ENCODE measurements around the gene GTF3C5. TPM values are rescaled to one million over a fixed set of nuclear protein-coding genes. Genes with fewer than 3 reads are reported as not detected.

GTF3C5 gene
- total RNA-seq, 1 experiment from 2014 or later = 104 TPM

DNA sequence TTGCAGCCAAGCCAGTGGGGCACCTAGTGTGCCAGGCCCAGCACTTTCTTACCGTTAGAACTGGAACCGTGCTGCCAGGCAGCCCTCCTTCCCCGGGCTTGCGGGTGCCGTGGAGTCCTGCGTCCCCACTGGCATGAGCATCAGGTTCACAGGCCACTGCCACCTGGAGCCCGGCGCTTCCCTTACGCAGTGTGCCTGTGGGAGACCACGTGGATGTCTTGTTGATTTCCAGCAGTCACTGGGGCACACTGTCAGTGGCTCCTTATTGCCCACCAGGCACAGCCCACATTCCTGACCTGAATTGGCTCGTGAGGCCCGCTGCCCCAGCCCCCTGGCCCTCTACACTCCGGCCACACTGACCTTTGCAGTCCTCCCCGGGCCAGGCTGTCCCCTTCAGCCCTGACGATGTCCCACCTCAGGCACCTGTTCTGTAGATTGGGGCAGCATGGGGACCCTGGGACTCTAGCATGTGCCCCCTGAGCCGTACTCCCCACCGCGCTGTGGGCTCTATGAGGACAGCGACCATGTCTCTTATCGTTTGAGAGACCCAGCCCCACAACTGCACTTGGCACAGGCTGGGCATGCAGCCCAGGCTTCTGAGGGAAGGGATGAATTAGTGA lies 20.6 kb downstream of the GTF3C5 start:
- ChIA-PET CTCF (interaction anchor here (0.6 kb wide), 1 partner anchor 92 kb away, joined by 3 read pairs; no protein-coding TSS in a partner anchor), POLR2A (no interaction called here)
- Mint-ChIP-seq H3K9me3 (no peaks in the 10 kb centered on the region), H3K36me3 (peaks cover 60% of the 10 kb centered on the region), H3K27ac (no peak overlapping the region), H3K4me1 (no peaks in the 10 kb centered on the region), H3K4me3 (no peak overlapping the region), H3K27me3 (ENCODE audit: low read depth) (no peaks in the 10 kb centered on the region)
- TF ChIP-seq, protein P1, sequence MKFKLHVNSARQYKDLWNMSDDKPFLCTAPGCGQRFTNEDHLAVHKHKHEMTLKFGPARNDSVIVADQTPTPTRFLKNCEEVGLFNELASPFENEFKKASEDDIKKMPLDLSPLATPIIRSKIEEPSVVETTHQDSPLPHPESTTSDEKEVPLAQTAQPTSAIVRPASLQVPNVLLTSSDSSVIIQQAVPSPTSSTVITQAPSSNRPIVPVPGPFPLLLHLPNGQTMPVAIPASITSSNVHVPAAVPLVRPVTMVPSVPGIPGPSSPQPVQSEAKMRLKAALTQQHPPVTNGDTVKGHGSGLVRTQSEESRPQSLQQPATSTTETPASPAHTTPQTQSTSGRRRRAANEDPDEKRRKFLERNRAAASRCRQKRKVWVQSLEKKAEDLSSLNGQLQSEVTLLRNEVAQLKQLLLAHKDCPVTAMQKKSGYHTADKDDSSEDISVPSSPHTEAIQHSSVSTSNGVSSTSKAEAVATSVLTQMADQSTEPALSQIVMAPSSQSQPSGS (CRISPR knock-in tag; IDR thresholded peaks at IDR 0.05; ENCODE audit: borderline replicate concordance, low read depth) = no peak
- ATAC-seq = no peak
- no peak for DNase-seq (ENCODE audit: low spot score)

- H3K4me1 Mint-ChIP-seq = no peaks in the 10 kb centered on the region
- H3K4me3 Mint-ChIP-seq = no peak overlapping the region
- no peaks in the 10 kb centered on the region for H3K27me3 Mint-ChIP-seq (ENCODE audit: low read depth)
- TF ChIP-seq ATF6 (CRISPR knock-in tag; IDR thresholded peaks at IDR 0.05) (no peak), OVOL2 (CRISPR knock-in tag; IDR thresholded peaks at IDR 0.05; ENCODE audit: borderline replicate concordance) (no peak), ZNF317 (CRISPR knock-in tag; IDR thresholded peaks at IDR 0.05; ENCODE audit: borderline replicate concordance, low read depth) (no peak), ZMAT4 (CRISPR knock-in tag; IDR thresholded peaks at IDR 0.05) (no peak), ZNF532 (CRISPR knock-in tag; IDR thresholded peaks at IDR 0.05; ENCODE audit: borderline replicate concordance) (no peak), MLX (CRISPR knock-in tag; IDR thresholded peaks at IDR 0.05) (no peak), NR1H2 (CRISPR knock-in tag; IDR thresholded peaks at IDR 0.05) (no peak)
- TF ChIP-seq, protein P1 (CRISPR knock-in tag; IDR thresholded peaks at IDR 0.05; ENCODE audit: borderline replicate concordance, low read depth) = no peak
- TF ChIP-seq, protein P2, sequence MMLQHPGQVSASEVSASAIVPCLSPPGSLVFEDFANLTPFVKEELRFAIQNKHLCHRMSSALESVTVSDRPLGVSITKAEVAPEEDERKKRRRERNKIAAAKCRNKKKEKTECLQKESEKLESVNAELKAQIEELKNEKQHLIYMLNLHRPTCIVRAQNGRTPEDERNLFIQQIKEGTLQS (CRISPR knock-in tag; conservative IDR thresholded peaks at IDR 0.05) = no peak
- DNase-seq (ENCODE audit: low spot score) = no peak
- H3K9me3 Mint-ChIP-seq = no peaks in the 10 kb centered on the region
- no peak for ATAC-seq
- H3K36me3 Mint-ChIP-seq = peaks cover 56% of the 10 kb centered on the region
- ChIA-PET CTCF (interaction anchor here (0.6 kb wide), 1 partner anchor 957 kb away, joined by 5 read pairs; no protein-coding TSS in a partner anchor), POLR2A (no interaction called here)
- no peak overlapping the region for H3K27ac Mint-ChIP-seq
Measured at GRCh38 chr9:133051966-133052539, 21.3 kb downstream of the GTF3C5 start.

Data from WTC11 (cell line).